Melanocyte of skin (primary cell): ENCODE measurements around the gene TMEM74B. TPM values are rescaled to one million over a fixed set of nuclear protein-coding genes. Genes with fewer than 3 reads are reported as not detected.

Source experiments
- total RNA-seq, 2 donors: library from RNA; depleted of rRNA; stranded (reverse); fragments of >200 nt; gene quantifications; 2 replicates each; pipeline ENCODE4 v1.2.3, GENCODE V29; 2012

TMEM74B gene
- total RNA-seq, result not detected

DNA sequence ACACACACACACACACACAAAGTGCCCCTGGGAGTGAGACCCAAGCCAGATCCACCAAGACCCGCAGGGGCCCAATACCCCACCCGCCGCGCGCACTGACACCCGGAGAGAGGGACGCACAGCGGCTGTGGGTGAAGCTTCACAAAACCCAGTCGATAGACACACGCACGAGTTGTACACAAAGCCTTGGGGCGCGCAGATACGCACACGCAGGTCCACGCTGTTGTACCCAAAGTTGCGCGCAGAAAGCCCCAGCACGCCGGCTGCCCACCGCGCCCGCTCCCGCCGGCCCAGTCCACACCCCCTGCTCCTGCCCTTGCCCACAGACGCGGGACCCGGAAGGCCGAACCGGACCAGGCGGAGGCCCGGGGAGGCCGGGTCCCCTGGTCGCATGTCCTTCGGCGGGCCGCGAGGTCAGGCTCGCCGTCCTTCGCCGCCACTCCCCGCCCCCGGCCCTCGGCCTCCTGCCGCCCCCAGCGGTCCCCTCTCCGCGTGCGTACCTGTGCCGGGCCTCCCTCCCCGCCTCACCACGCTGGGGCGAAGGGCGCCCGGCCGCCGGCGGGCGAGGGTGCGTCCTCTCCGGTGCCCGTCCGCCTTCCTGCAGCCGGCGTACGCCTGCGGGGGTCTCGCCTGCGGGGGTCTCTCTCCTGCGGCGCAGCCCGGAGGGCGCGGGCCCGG, at the start of gene TMEM74B:
Gene TMEM74B (minus strand): TSS at position 344 of the 678 bp plus-strand sequence. CDS start 1,180 bp downstream, outside the sequence.

DNA sequence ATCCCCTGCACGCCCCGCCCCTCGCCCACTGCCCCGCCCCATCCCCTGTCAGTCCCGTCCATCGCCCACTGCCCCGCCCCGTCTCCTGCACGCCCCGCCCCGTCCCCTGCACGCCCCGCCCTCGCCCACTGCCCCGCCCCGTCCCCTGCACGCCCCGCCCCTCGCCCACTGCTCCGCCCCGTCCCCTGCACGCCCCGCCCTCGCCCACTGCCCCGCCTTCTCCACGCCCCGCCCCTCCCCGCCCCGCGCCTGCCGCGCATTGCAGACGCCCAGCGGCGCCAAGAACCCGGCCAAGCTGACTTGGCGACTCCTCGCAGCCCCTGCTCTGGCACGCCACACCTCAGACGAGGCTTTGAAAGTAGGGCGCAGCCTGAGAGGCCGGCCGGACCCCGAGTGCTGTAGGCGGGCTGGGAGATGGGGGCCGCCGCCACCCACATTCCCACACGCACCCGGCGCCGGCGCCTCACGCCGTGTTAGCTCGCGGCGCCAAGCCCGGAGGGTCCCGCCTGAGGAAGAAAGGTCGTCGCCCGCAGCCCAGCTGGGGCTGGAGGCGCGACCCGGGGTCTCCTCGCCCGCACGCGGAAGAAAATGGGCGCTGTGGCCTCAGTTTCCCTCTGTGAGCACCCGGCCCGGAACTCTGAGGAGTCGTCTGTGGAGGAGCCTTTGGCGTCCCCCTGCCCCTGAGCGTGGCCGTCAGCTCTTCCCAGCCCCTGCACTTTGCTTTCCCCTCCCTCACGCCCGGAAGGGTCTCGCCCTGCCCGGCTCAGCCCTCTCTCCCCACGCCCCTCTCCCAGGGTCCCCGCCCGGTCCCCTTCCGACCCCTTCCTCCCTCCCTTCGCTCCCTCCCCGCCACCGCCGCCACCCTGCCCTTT, 41.2 kb upstream of the TMEM74B start, which contains the start of gene RAD21L1:
Gene RAD21L1 (plus strand): TSS at position 262 of the 872 bp plus-strand sequence. CDS start 2,410 bp downstream, outside the sequence.

DNA sequence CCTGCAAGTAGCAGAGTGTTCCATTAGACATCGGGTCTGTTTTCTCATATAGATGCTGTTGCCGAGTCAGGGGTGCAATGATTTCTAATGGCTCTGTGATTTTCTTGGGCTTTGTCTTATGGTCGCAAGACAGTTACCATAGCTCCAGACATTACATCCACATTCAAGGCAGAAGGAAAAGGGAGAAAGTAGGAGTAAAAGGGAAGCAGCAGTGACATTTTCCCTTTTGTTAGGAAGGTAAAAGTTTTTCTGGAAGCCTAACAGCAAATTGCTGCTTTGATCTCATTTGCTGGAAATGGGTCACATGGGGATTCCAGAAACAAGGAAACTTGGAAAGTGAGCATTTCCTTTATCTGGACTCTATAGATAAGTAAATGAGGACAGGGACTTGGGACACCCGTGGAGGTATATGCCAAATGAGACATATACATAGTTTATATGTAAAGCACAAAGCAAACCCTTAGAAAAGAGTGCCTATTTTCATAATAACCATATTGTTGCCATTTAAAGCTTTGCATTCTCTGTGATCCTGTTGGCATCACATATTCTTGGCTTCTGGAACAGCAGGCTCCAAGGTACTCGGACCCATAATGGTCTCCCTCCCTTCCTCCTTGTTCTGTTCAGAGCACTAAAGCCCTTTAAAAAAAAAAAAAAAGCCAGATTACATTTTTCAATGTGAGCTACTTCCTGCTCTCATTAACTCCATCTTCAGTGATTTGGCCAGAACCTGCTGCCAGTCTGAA, 18.2 kb upstream of the TMEM74B start, which contains the start of gene C20orf202:
Gene C20orf202 (plus strand): TSS at position 693 of the 743 bp plus-strand sequence. CDS start 132 bp downstream, outside the sequence.

Other genes with a start within 250 kb of the TMEM74B start
- gene RSPO4, start 182.7 kb downstream of the TMEM74B start, total RNA-seq, result not detected
- gene PSMF1, start 66.4 kb downstream of the TMEM74B start, total RNA-seq, result 10 to 100 TPM; 46.0 to 95.7 TPM
- gene C20orf202, start 18.5 kb upstream of the TMEM74B start, total RNA-seq, result under 1 TPM in 1 of 2 donors, not detected in 1; under 0.01 TPM
- not detected for gene RAD21L1, start 41.1 kb upstream of the TMEM74B start, total RNA-seq
- 10 to 100 TPM in 1 of 2 donors, 1 to 10 TPM in 1; 7.0 to 12.4 TPM for gene SNPH, start 81.3 kb upstream of the TMEM74B start, total RNA-seq
- 1 to 10 TPM in 1 of 2 donors, under 1 TPM in 1; 0.69 to 1.7 TPM for gene SDCBP2, start 144.2 kb upstream of the TMEM74B start, total RNA-seq
- gene FKBP1A, start 208.1 kb upstream of the TMEM74B start, total RNA-seq, result 100 to 1,000 TPM in 1 of 2 donors, 10 to 100 TPM in 1; 87.8 to 206 TPM